NCI-H748 treated with DMSO at 0.1 percent for 48 hours (cell line): ENCODE results near the gene SLC6A9.

Experiments used
- DNase-seq: peaks from one replicate; lab custom pipeline; 2025; lab: John Stamatoyannopoulos, UW

The SLC6A9 gene

GRCh38 chr1:44002165-44002564 is 29.1 kb downstream of the SLC6A9 start:
- no peak for DNase-seq

- no peak for DNase-seq
Measured at GRCh38 chr1:44000122-44000665, 31.1 kb downstream of the SLC6A9 start.

- no peak for DNase-seq
Measured at GRCh38 chr1:43999455-43999854, 31.8 kb downstream of the SLC6A9 start.

GRCh38 chr1:43998000-43998378 is 33.3 kb downstream of the SLC6A9 start:
- DNase-seq: no peak

GRCh38 chr1:43997295-43997999 is 33.8 kb downstream of the SLC6A9 start:
- peak; percentile 60 for DNase-seq

- DNase-seq: no peak
Measured at GRCh38 chr1:43996733-43997115, 34.5 kb downstream of the SLC6A9 start.

- no peak for DNase-seq
Measured at GRCh38 chr1:43995984-43996732, 35.1 kb downstream of the SLC6A9 start.

GRCh38 chr1:43994794-43995790 is 36.2 kb downstream of the SLC6A9 start:
- DNase-seq: no peak

GRCh38 chr1:43994071-43994470 is 37.2 kb downstream of the SLC6A9 start:
- DNase-seq: no peak

- DNase-seq: no peak
Measured at GRCh38 chr1:43993206-43993914, 37.9 kb downstream of the SLC6A9 start.

- DNase-seq: no peak
Measured at GRCh38 chr1:43992232-43992995, 38.8 kb downstream of the SLC6A9 start.

GRCh38 chr1:43991476-43992231 is 39.6 kb downstream of the SLC6A9 start, which contains the start of gene CCDC24:
Gene CCDC24, plus strand, starts transcription at chr1:43991599. Its CDS starts 280 bp downstream, at chr1:43991879.
- DNase-seq: peak; percentile 87

- DNase-seq: no peak
Measured at GRCh38 chr1:43991200-43991475, 40.1 kb downstream of the SLC6A9 start.

GRCh38 chr1:43990271-43991199 is 40.7 kb downstream of the SLC6A9 start:
- no peak for DNase-seq

GRCh38 chr1:43987159-43987902 is 43.9 kb downstream of the SLC6A9 start:
- DNase-seq: no peak

GRCh38 chr1:43986712-43987111 is 44.5 kb downstream of the SLC6A9 start:
- DNase-seq: no peak

- no peak for DNase-seq
Measured at GRCh38 chr1:43985984-43986595, 45.2 kb downstream of the SLC6A9 start.

GRCh38 chr1:43984855-43985254 is 46.4 kb downstream of the SLC6A9 start:
- no peak for DNase-seq
